ENCODE measurements around the gene PIR.

Gene PIR

GRCh38 chrX:15413101-15413500, 80.0 kb downstream of the PIR start:
- TF ChIP-seq CTCF (IDR thresholded peaks at IDR 0.05; ENCODE audit: borderline replicate concordance, insufficient read depth, low read depth, low read length), result no peak
- no peak overlapping the region for H3K4me3 ChIP-seq (ENCODE audit: low read depth, low read length)

GRCh38 chrX:15410947-15411346, 82.2 kb downstream of the PIR start:
- H3K4me3 ChIP-seq (ENCODE audit: low read depth, low read length), result no peak overlapping the region
- TF ChIP-seq CTCF (IDR thresholded peaks at IDR 0.05; ENCODE audit: borderline replicate concordance, insufficient read depth, low read depth, low read length), result no peak

GRCh38 chrX:15410430-15410829, 82.7 kb downstream of the PIR start:
- TF ChIP-seq CTCF (IDR thresholded peaks at IDR 0.05; ENCODE audit: borderline replicate concordance, insufficient read depth, low read depth, low read length), result no peak

GRCh38 chrX:15405846-15406245, 87.3 kb downstream of the PIR start:
- no peak for TF ChIP-seq CTCF (IDR thresholded peaks at IDR 0.05; ENCODE audit: borderline replicate concordance, insufficient read depth, low read depth, low read length)
- no peak overlapping the region for H3K4me3 ChIP-seq (ENCODE audit: low read depth, low read length)

More at GRCh38 chrX:15410430-15410829, 82.7 kb downstream of the PIR start:
- no peak overlapping the region for H3K4me3 ChIP-seq (ENCODE audit: low read depth, low read length)

GRCh38 chrX:15404401-15405096, 88.6 kb downstream of the PIR start:
- no peak for TF ChIP-seq CTCF (IDR thresholded peaks at IDR 0.05; ENCODE audit: borderline replicate concordance, insufficient read depth, low read depth, low read length)
- H3K4me3 ChIP-seq (ENCODE audit: low read depth, low read length), result no peak overlapping the region

- no peak overlapping the region for H3K4me3 ChIP-seq (ENCODE audit: low read depth, low read length)
- no peak for TF ChIP-seq CTCF (IDR thresholded peaks at IDR 0.05; ENCODE audit: borderline replicate concordance, insufficient read depth, low read depth, low read length)
These were observed 91.8 kb downstream of the PIR start for GRCh38 chrX:15401378-15401777.

- no peak for TF ChIP-seq CTCF (IDR thresholded peaks at IDR 0.05; ENCODE audit: borderline replicate concordance, insufficient read depth, low read depth, low read length)
- no peak overlapping the region for H3K4me3 ChIP-seq (ENCODE audit: low read depth, low read length)
These were observed 93.2 kb downstream of the PIR start for GRCh38 chrX:15399962-15400391.
